HuH-7.5 (cell line): Measurements from ENCODE around the gene PZP.

Experiments used
- DNase-seq: peaks from one replicate; pipeline ENCODE4 v3.0.0; 2011; ENCODE audit warnings: low spot score

Gene PZP

GRCh38 chr12:9103050-9103849, 104.9 kb downstream of the PZP start:
- DNase-seq = no peak

DNA sequence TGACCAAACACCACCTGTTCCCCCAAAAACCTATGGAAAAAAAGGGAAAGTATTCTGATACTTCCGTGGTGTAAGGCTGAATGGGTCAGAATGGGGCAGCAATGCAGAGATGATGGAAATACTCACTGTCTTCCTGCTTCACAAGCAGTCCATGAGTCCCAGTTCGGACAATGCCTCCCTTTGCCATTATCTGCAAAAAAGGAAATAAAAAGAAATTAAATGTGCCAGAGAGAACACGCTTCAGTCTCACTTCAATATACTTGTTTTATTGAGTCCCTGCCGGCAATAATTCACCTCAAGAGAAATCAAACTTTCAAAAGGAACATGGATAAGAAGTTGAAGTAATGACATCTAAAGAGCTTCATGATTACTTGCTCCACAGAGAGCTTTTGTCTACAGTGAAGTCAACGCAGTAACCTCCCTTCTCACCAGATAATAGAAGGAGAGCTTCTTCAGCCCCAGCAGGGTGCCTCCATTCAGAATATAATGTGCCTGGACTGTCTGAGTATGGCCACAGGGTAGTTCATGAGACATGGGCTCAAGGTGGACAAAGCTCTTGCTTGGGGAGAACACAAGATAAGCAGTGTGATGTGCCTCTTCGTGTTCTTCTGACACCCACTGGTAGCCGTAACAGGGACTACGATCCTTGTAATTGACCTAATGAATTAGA, 107.0 kb downstream of the PZP start:
- DNase-seq = no peak

- no peak for DNase-seq
Observed at GRCh38 chr12:9099552-9100190, 108.5 kb downstream of the PZP start.
